Frontal cortex (tissue), 4 donors: Measurements from ENCODE around the gene TRIM66. TPM values are rescaled to one million over a fixed set of nuclear protein-coding genes. Genes with fewer than 3 reads are reported as not detected.

Experiments used
- DNase-seq, 2 donors: peaks; one replicate each; pipeline ENCODE4 v3.0.0; 2012; ENCODE audit warnings: low spot score in 2 of 2
- FAIRE-seq: peaks from 2 replicates; lab custom pipeline; 2012; peaks lifted over from hg19 to GRCh38; lab: Jason Lieb, UNC
- total RNA-seq: library from RNA; depleted of rRNA; stranded (reverse); fragments of >200 nt; gene quantifications from one replicate; pipeline ENCODE4 v1.2.3, GENCODE V29; 2014
- donor health status: control.
- donor health status: control.
- donor health status: control.

The TRIM66 gene
- total RNA-seq, 1 donor from 2014 or later, result 2.9 TPM

DNA sequence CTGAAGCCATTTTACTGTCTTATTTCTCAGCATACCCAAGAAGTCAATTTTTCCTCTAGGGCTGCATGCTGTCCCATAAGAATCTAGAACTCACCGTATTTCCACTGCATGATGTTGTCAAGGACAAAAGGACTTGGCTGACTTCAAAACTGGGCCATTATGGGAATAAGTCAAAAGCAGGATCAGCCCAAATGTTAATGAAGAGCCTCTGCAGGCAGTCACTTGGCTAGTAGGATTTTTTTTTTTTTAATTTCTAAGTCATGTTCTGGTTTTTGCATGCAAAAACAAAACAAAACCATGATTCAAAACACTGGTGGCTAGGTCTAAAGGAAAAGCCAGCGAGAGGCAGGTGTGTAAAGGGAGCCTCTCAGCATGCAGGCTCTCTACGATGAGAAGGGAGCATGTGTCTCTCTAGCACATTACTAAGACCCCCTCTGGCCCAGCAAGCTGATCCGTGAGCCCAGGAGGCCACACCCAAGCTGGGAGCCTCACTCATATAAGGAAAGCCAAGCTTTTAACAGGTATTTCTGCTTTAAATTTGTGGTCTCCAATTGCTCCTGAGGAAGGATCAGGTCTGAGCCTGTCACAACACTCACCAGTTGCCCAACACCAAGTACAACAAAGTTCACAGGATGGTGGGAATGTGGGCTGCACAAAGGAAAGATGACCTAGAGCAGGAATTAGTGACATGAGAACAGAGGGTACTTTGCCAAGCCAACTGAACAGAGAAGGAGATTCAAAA lies 67.0 kb downstream of the TRIM66 start:
- no peak for DNase-seq

GRCh38 chr11:8614497-8614896 lies 68.0 kb downstream of the TRIM66 start:
- DNase-seq (no peak), FAIRE-seq (no peak)

More for the DNA sequence above, 67.0 kb downstream of the TRIM66 start:
- FAIRE-seq, result no peak

GRCh38 chr11:8613036-8613435 lies 69.4 kb downstream of the TRIM66 start:
- DNase-seq (no peak), FAIRE-seq (no peak)

DNA sequence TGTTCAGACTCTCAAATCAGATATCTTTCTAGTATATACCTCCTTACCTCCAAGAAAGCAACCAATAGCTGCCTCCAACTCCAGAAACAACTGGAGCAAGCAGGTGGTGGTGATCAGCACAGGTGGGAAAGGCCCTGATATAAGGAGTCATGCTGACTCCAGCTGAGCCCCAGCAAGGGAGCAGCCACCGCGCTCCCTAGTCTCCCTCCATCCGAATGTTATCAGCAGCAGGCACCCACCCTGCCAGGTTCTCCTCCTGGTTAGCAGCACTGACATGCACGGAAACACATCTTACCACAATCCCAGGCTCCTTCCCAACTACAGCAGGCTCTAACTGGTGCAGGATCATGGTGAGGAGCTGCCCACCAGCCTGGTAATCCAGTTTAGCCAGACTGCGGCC lies 69.9 kb downstream of the TRIM66 start:
- no peak for FAIRE-seq
- DNase-seq, result no peak

- no peak for FAIRE-seq
- no peak for DNase-seq
Observed at GRCh38 chr11:8610532-8611116, 71.8 kb downstream of the TRIM66 start.

- DNase-seq (no peak), FAIRE-seq (no peak)
Observed at GRCh38 chr11:8608652-8609051, 73.8 kb downstream of the TRIM66 start.

- DNase-seq, result no peak
- FAIRE-seq, result no peak
Observed at GRCh38 chr11:8605971-8606563, 76.4 kb downstream of the TRIM66 start.

DNA sequence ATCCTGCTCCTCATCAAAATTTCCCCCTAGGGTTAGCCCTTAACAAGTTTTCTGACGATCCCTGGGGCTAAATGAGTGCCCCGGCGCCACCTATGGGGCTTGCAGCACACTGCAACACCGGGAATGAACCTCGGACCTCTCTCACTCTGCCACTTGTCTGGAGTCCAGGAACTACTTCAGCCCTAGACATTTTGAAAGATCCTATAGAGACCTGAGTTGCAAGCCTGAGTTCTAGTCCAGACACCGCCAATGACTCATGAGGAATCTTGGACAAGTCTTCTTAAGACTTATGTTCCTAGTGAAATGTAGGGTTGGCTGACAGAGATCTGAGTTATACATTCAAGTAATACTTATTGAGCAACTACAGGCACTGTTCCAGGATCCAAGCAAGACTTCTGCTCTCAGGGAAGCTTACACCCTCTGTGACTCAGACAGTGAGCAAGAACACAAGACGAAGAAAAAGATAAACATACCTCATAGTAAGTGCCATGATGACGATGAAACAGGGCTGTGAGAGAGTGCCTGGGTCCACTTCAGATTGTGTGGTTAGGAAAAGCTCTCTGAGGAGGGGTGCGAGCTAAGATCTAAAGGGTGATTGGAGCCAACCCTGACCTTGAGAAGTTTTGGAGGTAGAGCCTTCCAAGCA lies 78.3 kb downstream of the TRIM66 start:
- no peak for DNase-seq
- FAIRE-seq, result no peak

- DNase-seq, result no peak
- no peak for FAIRE-seq
Observed at GRCh38 chr11:8603696-8604077, 78.8 kb downstream of the TRIM66 start.

- no peak for FAIRE-seq
Observed at GRCh38 chr11:8601376-8602133, 80.9 kb downstream of the TRIM66 start.

DNA sequence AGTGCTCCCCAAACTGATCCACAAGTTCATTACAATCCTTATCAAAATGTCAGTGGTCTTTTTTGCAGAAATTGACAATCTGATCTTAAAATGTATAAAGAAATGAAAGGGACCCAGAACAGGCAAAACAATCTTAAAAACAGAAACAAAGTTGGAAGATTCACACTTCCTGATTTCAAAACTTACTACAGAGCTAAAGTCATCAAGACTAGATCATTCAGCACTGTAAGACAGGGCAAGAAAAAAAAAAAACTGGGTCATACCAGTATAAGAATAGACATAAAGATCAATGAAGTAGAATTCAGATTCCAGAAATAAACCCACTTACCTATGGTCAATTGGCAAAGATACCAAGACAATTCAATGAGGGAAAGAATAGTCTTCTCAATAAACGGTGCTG lies 84.0 kb downstream of the TRIM66 start:
- DNase-seq (no peak), FAIRE-seq (no peak)

More at GRCh38 chr11:8601376-8602133, 80.9 kb downstream of the TRIM66 start:
- no peak for DNase-seq

DNA sequence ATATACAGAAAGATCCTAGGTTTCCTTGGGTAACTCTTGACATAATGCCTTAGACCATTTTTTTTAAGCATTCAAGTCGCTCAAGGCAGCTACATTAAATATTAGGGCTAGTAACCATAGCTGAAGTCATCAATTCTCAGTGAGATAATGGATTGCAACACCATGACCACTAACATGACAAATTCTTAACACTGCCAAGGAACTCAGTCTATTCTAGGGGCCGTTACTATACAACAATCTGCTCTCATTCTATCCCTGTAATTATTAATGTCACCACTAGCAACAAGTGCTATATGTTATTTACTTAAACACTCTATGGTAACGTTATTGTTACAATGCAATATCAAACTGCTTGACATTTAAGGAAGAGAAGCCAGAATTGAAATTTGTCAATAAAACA lies 85.3 kb downstream of the TRIM66 start:
- DNase-seq (no peak), FAIRE-seq (no peak)

- DNase-seq (no peak), FAIRE-seq (no peak)
Observed at GRCh38 chr11:8596504-8597046, 85.9 kb downstream of the TRIM66 start.

DNA sequence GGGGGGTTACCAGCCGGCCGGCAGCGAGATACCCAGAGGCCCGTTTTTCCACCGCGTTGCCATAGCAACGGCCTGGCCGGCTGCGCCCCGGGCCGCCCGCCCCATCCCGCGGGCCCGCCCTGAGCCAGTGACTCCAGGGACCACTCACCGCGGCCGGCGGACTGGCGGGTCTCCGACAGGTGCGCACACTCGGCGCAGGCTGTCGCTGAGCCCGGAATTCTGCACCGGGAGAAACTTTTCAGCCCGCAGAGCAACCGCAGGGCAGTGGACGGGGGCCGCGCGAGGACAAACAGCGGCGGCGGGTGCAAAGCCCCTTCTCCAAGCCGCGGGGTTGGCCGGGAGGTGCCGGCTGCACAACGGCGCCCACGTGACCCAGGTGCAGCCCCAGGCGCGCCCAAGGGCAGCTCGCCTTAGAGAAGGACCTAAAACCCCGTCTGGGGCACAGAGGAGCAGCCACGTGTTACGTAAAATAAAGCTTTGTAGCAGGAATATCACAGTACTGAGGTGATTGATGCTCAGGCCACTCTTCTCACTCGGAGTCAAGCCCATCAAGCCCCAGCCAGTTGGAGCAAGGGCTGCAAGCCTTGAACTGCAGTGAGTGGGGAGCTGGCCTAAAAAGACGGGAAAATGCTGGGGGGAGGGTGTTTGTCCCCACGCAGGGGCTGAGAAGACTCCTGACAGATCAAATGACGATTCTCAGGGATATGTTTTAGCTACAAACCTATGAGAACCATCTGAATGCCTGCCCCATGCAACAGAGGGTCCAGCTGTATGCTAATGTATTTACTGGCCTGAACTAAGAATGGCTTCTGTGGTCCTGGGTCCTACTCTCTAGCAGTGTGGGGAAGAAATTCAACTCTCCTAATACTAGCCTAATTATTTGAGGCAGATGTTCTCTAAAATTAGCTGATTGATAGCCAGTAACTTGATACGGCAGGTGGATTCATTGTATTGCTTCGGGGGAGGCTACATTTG lies 88.2 kb downstream of the TRIM66 start, which contains the start of gene STK33:
TSS of gene STK33 (minus strand) at position 294 of the 975 bp plus-strand sequence. CDS start 119,323 bp downstream, outside the sequence.
- DNase-seq (peak; percentile 50 to 51), FAIRE-seq (no peak)

GRCh38 chr11:8593455-8593854 lies 89.0 kb downstream of the TRIM66 start:
- no peak for FAIRE-seq
- peak in 1 of 2 donors; percentile 16 for DNase-seq

DNA sequence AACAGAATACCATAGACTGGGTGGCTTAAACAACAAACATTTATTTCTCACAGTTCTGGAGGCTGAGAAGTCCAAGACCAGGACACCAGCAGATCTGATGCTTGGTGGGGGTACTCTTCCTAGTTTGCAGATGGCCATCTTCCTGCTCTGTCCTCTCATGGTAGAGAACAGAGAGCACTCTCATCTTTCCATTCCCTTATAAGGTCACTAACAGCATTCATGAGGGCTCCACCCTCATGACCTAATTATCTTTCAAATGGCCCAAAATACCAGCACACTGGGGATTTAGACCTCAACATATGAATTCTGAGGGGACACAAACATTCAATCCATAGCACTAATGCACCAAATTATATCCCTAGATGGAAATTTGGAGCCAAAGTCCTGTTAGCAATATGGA lies 94.5 kb downstream of the TRIM66 start:
- DNase-seq (no peak), FAIRE-seq (no peak)

GRCh38 chr11:8586805-8587204 lies 95.7 kb downstream of the TRIM66 start:
- FAIRE-seq (no peak), DNase-seq (no peak)

DNA sequence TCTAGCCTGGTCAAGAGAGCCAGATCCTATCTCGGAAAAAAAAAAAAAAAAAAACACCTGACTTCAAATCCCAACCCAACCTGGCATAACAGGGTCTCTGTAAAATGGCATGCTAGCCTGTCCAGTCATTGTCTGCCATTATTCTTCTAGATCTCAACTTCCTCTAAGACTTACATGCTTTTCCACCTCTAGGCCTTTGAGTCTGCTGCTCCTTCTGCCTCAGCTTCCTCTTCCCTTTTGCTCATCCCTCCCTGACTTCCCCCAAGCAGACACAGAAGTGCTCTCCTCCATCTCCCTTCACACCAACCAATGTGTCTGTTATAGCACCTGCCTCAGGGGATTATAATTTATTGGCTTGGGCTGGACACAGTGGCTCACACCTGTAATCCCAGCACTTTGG lies 96.3 kb downstream of the TRIM66 start:
- FAIRE-seq, result no peak
- no peak for DNase-seq

- no peak for FAIRE-seq
- DNase-seq, result no peak
Observed at GRCh38 chr11:8584511-8584910, 98.0 kb downstream of the TRIM66 start.
